Endothelial cell of umbilical vein (primary cell): ENCODE measurements around the gene FOXB1. TPM values are rescaled to one million over a fixed set of nuclear protein-coding genes. Genes with fewer than 3 reads are reported as not detected.

ENCODE experiments used
- BruUV-seq: library from RNA; stranded (reverse); fragments of 400-500 nt; replicated peaks from 2 replicates; lab custom pipeline; 2021; lab: Mats Ljungman, UMichigan
- CTCF ChIA-PET: fragments of 300-600, 350-600 bp; sonication (Branson Sonifier 250); formaldehyde crosslinking; loops from one replicate; lab custom pipeline; 2021; ENCODE audit warnings: antibody characterized with exemption, inconsistent platforms; lab: Charles Lee
- POLR2A ChIA-PET: fragments of 300-600, 350-600 bp; sonication (Branson Sonifier 250); formaldehyde crosslinking; loops from one replicate; lab custom pipeline; 2021; ENCODE audit warnings: antibody characterized with exemption, inconsistent platforms; lab: Charles Lee
- DNase-seq: peaks from one replicate; pipeline ENCODE4 v3.0.0-alpha.2; 2011; ENCODE audit warnings: low read depth, low spot score
- FAIRE-seq: peaks from 2 replicates; lab custom pipeline; 2011; peaks lifted over from hg19 to GRCh38; lab: Jason Lieb, UNC
- H2AFZ ChIP-seq: 2 replicates; pipeline ENCODE4 v1.6.0; 2012; ENCODE audit warnings: low read depth, low read length, control low read depth, inconsistent platforms
- H3K27ac ChIP-seq: 2 replicates; pipeline ENCODE4 v1.5.1; 2011; ENCODE audit warnings: low read depth, mild to moderate bottlenecking, control low read depth, low read length, moderate library complexity; ENCODE audit not compliant: insufficient read depth
- H3K27me3 ChIP-seq, 2 experiments: 2 replicates each; pipeline versions ENCODE4 v1.6.0 to v1.6.1; 2011; ENCODE audit warnings: low read length in 2 of 2, mixed read lengths in 1 of 2; ENCODE audit not compliant: control insufficient read depth in 2 of 2, insufficient read depth in 2 of 2
- H3K36me3 ChIP-seq, 2 experiments: 2 replicates in 1 of 2; 3 replicates in 1 of 2; pipeline ENCODE4 v1.5.1; 2011; ENCODE audit warnings: low read length in 2 of 2, mild to moderate bottlenecking in 1 of 2, moderate library complexity in 1 of 2; ENCODE audit not compliant: control insufficient read depth in 2 of 2, insufficient read depth in 2 of 2; ENCODE audit errors: extremely low read depth in 1 of 2
- H3K4me1 ChIP-seq: 3 replicates; pipeline ENCODE4 v1.5.1; 2011; ENCODE audit warnings: mild to moderate bottlenecking, low read length; ENCODE audit not compliant: control insufficient read depth, insufficient read depth; ENCODE audit errors: extremely low read depth
- H3K4me2 ChIP-seq: 2 replicates; pipeline ENCODE4 v1.6.1; 2011; ENCODE audit warnings: low read length, control low read depth, mixed read lengths; ENCODE audit not compliant: insufficient read depth
- H3K4me3 ChIP-seq, 3 experiments: fragments of 200-600 bp in 1 of 3; sonication (generic), shearing (Covaris generic) in 1 of 3; replicated peaks in 1 of 3; 2 replicates each; pipeline ENCODE4 v1.5.1; 2011 to 2016; ENCODE audit warnings: control low read depth in 3 of 3, low read length in 3 of 3, mild to moderate bottlenecking in 2 of 3, inconsistent platforms in 1 of 3, low read depth in 1 of 3, moderate library complexity in 1 of 3; ENCODE audit not compliant: insufficient read depth in 1 of 3
- H3K79me2 ChIP-seq: 2 replicates; pipeline ENCODE4 v1.6.0; 2012; ENCODE audit warnings: low read length, inconsistent platforms; ENCODE audit not compliant: control insufficient read depth, insufficient read depth
- H3K9ac ChIP-seq: replicated peaks from 2 replicates; pipeline ENCODE3; 2011; ENCODE audit warnings: low read length, control low read depth; ENCODE audit not compliant: insufficient read depth; ENCODE audit errors: extremely low read depth
- H3K9me1 ChIP-seq: replicated peaks from 3 replicates; pipeline ENCODE4 v1.6.0; 2011; ENCODE audit warnings: mild to moderate bottlenecking, low read length; ENCODE audit not compliant: control insufficient read depth, insufficient read depth; ENCODE audit errors: extremely low read depth
- H3K9me3 ChIP-seq: replicated peaks from 2 replicates; pipeline ENCODE4 v1.5.1; 2012; ENCODE audit warnings: low read length, inconsistent platforms; ENCODE audit not compliant: control insufficient read depth, insufficient read depth
- H4K20me1 ChIP-seq: replicated peaks from 2 replicates; pipeline ENCODE3; 2011; ENCODE audit warnings: mild to moderate bottlenecking, low read length; ENCODE audit not compliant: control insufficient read depth, insufficient read depth; ENCODE audit errors: extremely low read depth
- CTCF ChIP-seq, 2 donors: IDR thresholded peaks; 1 replicate in 1 of 2; 2 replicates in 1 of 2; pipeline ENCODE4 v1.5.1; 2011; ENCODE audit warnings: low read length in 2 of 2, mild to moderate bottlenecking in 2 of 2, moderate library complexity in 2 of 2, control low read depth in 1 of 2, inconsistent platforms in 1 of 2, low read depth in 1 of 2; ENCODE audit not compliant: insufficient read depth in 1 of 2; ENCODE audit errors: extremely low read depth in 1 of 2
- EZH2 ChIP-seq: IDR thresholded peaks from 2 replicates; pipeline ENCODE4 v1.6.1; 2012; ENCODE audit warnings: borderline replicate concordance, low read depth, mild to moderate bottlenecking, moderate library complexity, low read length, inconsistent platforms; ENCODE audit not compliant: severe bottlenecking
- GATA2 ChIP-seq: IDR thresholded peaks from 2 replicates; pipeline ENCODE4 v1.7.0; 2011; ENCODE audit warnings: low read depth, mild to moderate bottlenecking, moderate library complexity, mixed read lengths, low read length; ENCODE audit not compliant: insufficient read length, insufficient read depth
- JUN ChIP-seq: IDR thresholded peaks from 2 replicates; pipeline ENCODE4 v1.6.1; 2011; ENCODE audit warnings: borderline replicate concordance, low read depth; ENCODE audit not compliant: insufficient read length, insufficient read depth
- MYC ChIP-seq: IDR thresholded peaks from one replicate; pipeline ENCODE4 v1.6.1; 2011; ENCODE audit warnings: mild to moderate bottlenecking, low read depth, low read length
- POLR2A ChIP-seq: IDR thresholded peaks from 2 replicates; pipeline ENCODE4 v1.6.1; 2012; ENCODE audit warnings: low read depth, mild to moderate bottlenecking, control low read depth, low read length
- POLR2AphosphoS5 ChIP-seq: IDR thresholded peaks from 2 replicates; pipeline ENCODE4 v1.6.1; 2012; ENCODE audit warnings: low read depth, mild to moderate bottlenecking, control low read depth, low read length, moderate library complexity; ENCODE audit not compliant: insufficient read depth
- dilution Hi-C: fragments of 300-500 bp; cut with MboI; formaldehyde crosslinking; loops from one replicate; pipeline ENCODE4 v1.15.0; 2019; ENCODE audit warnings: low sequenced_read_pairs; ENCODE audit not compliant: extremely low pct_ligation_motif_present
- intact Hi-C: fragments of 100-400 bp; cut with micrococcal nuclease; formaldehyde crosslinking; loops from one replicate; pipeline ENCODE4 v1.10.0; 2022
- polyA plus RNA-seq, 4 experiments: library from polyadenylated mRNA; depleted of rRNA in 3 of 4; stranded (reverse) in 3 of 4; unstranded in 1 of 4; fragments of >200 nt; gene quantifications; 2 replicates each; pipeline versions ENCODE4 v1.2.1 to v1.2.3, GENCODE V29; 2011 to 2012; ENCODE audit warnings: missing spikeins in 1 of 4
- total RNA-seq: library from RNA; stranded (reverse); gene quantifications from 2 replicates; pipeline ENCODE4 v1.2.3, GENCODE V29; 2021
- TF ChIP-seq, protein P1 (sequence below): IDR thresholded peaks from 2 replicates; pipeline ENCODE4 v1.6.1; 2011; ENCODE audit not compliant: insufficient read depth, insufficient read length

FOXB1 gene
- total and polyA plus RNA-seq, 2 donors (not counting 3 experiments of a cell fraction or from before 2014, with no cell fraction given), result not detected

GRCh38 chr15:59960318-59960717 lies 43.8 kb upstream of the FOXB1 start:
- ChIA-PET CTCF (no interaction called here), POLR2A (no interaction called here)
- no peaks in the 10 kb centered on the region for H3K36me3 ChIP-seq
- TF ChIP-seq POLR2A, result no peak
- no peak for TF ChIP-seq JUN
- TF ChIP-seq, protein P1, sequence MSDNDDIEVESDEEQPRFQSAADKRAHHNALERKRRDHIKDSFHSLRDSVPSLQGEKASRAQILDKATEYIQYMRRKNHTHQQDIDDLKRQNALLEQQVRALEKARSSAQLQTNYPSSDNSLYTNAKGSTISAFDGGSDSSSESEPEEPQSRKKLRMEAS, result no peak
- no peak for TF ChIP-seq EZH2
- FAIRE-seq (no peak), DNase-seq (no peak)
- no peaks in the 10 kb centered on the region for H3K9me1 ChIP-seq
- H4K20me1 ChIP-seq, result no peaks in the 10 kb centered on the region
- no peak overlapping the region for H3K27ac ChIP-seq
- no peaks in the 10 kb centered on the region for H3K4me1 ChIP-seq
- H3K9me3 ChIP-seq, result no peaks in the 10 kb centered on the region
- intact Hi-C loops, result no loop called here
- H3K27me3 ChIP-seq, result no peaks in the 10 kb centered on the region
- no peaks in the 10 kb centered on the region for H3K79me2 ChIP-seq
- no peak overlapping the region for H3K9ac ChIP-seq
- H2AFZ ChIP-seq, result no peak overlapping the region
- no peak overlapping the region for H3K4me2 ChIP-seq
- no TSS peak for BruUV-seq
- H3K4me3 ChIP-seq, result no peak overlapping the region
- dilution Hi-C loops, result no loop called here

- Histone ChIP-seq H3K4me1 (no peaks in the 10 kb centered on the region), H3K36me3 (no peaks in the 10 kb centered on the region), H2AFZ (no peak overlapping the region), H4K20me1 (no peaks in the 10 kb centered on the region), H3K9me3 (no peaks in the 10 kb centered on the region), H3K9ac (no peak overlapping the region), H3K9me1 (no peaks in the 10 kb centered on the region), H3K27me3 (no peaks in the 10 kb centered on the region), H3K4me3 (no peak overlapping the region), H3K4me2 (no peak overlapping the region), H3K79me2 (no peaks in the 10 kb centered on the region), H3K27ac (no peak overlapping the region)
- FAIRE-seq (no peak), DNase-seq (no peak)
- ChIA-PET CTCF (no interaction called here), POLR2A (no interaction called here)
- TF ChIP-seq MYC (no peak), CTCF (IDR thresholded peaks at IDR 0.05; ENCODE audit: extremely low read depth in 1 of 2, insufficient read depth in 1 of 2, low read depth in 1 of 2, low read length in 2 of 2) (no peak), POLR2A (no peak), JUN (no peak), POLR2AphosphoS5 (no peak), EZH2 (no peak), GATA2 (no peak)
- TF ChIP-seq, protein P1, result no peak
- intact Hi-C loops, result no loop called here
- BruUV-seq, result no TSS peak
- dilution Hi-C loops, result no loop called here
Observed at GRCh38 chr15:59963322-59963721, 40.8 kb upstream of the FOXB1 start.
